SK-N-SH (cell line): ENCODE results near the gene ZNF827. TPM values are rescaled to one million over a fixed set of nuclear protein-coding genes. Genes with fewer than 3 reads are reported as not detected.
A peak's percentile ranks its signal among the peaks of the same experiment; 100 is the strongest.

Source experiments
- EZH2phosphoT487 ChIP-seq: fragments of 200-600 bp; sonication (generic); IDR thresholded peaks from 2 replicates; pipeline ENCODE4 v1.6.1; 2017; ENCODE audit warnings: low read depth, mixed run types, mild to moderate bottlenecking, antibody characterized with exemption, moderate library complexity, borderline replicate concordance
- FOSL2 ChIP-seq: IDR thresholded peaks from 2 replicates; pipeline ENCODE4 v1.4.0; 2012; ENCODE audit warnings: low read depth, mild to moderate bottlenecking, moderate library complexity, borderline replicate concordance
- JUND ChIP-seq: IDR thresholded peaks from 2 replicates; pipeline ENCODE4 v1.4.0; 2012
- NFIC ChIP-seq: IDR thresholded peaks from 2 replicates; pipeline ENCODE4 v1.4.0; 2012; ENCODE audit warnings: borderline replicate concordance
- NRF1 ChIP-seq: IDR thresholded peaks from 2 replicates; pipeline ENCODE4 v1.6.1; 2012; ENCODE audit warnings: low read depth, mild to moderate bottlenecking, low read length
- RAD21 ChIP-seq: IDR thresholded peaks from 2 replicates; pipeline ENCODE4 v1.6.1; 2012; ENCODE audit warnings: mild to moderate bottlenecking, low read length
- RXRA ChIP-seq: IDR thresholded peaks from 2 replicates; pipeline ENCODE4 v1.4.0; 2012; ENCODE audit warnings: low read depth, mild to moderate bottlenecking, borderline replicate concordance
- SIN3A ChIP-seq: IDR thresholded peaks from 2 replicates; pipeline ENCODE4 v1.6.1; 2012; ENCODE audit warnings: low read depth, mild to moderate bottlenecking, low read length, moderate library complexity, borderline replicate concordance
- TAF1 ChIP-seq: IDR thresholded peaks from 2 replicates; pipeline ENCODE4 v1.6.1; 2012; ENCODE audit warnings: low read depth, mild to moderate bottlenecking, low read length, moderate library complexity, borderline replicate concordance
- polyA plus RNA-seq, 3 experiments: library from polyadenylated mRNA; depleted of rRNA; stranded (reverse); fragments of >200 nt; gene quantifications; 2 replicates each; pipeline ENCODE4 v1.2.3, GENCODE V29; 2012
- TF ChIP-seq, protein P1 (sequence below): IDR thresholded peaks from 2 replicates; pipeline ENCODE4; 2012
- TF ChIP-seq, protein P2 (sequence below): fragments of 150-350 bp; IDR thresholded peaks from 2 replicates; pipeline ENCODE4 v1.6.1; 2017; ENCODE audit warnings: antibody characterized with exemption, low read length, low read depth, borderline replicate concordance
- TF ChIP-seq, protein P3 (sequence below): IDR thresholded peaks from 2 replicates; pipeline ENCODE4 v1.6.1; 2012; ENCODE audit warnings: mild to moderate bottlenecking, low read depth, low read length, moderate library complexity
- TF ChIP-seq, protein P4 (sequence below): fragments of 150-350 bp; IDR thresholded peaks from 2 replicates; pipeline ENCODE4 v1.6.1; 2016; ENCODE audit warnings: mild to moderate bottlenecking, low read depth, low read length

ZNF827 gene
- polyA plus RNA-seq, 1 of the 3 experiments (the other 2 are of a cell fraction) = 23.2 TPM

- no peak for TF ChIP-seq EZH2phosphoT487
- TF ChIP-seq, protein P1, sequence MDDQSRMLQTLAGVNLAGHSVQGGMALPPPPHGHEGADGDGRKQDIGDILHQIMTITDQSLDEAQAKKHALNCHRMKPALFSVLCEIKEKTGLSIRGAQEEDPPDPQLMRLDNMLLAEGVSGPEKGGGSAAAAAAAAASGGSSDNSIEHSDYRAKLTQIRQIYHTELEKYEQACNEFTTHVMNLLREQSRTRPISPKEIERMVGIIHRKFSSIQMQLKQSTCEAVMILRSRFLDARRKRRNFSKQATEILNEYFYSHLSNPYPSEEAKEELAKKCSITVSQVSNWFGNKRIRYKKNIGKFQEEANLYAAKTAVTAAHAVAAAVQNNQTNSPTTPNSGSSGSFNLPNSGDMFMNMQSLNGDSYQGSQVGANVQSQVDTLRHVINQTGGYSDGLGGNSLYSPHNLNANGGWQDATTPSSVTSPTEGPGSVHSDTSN = peak; percentile 22; the same call in 1 of the 2 replicates
- TF ChIP-seq FOSL2 = no peak
- TF ChIP-seq, protein P2, sequence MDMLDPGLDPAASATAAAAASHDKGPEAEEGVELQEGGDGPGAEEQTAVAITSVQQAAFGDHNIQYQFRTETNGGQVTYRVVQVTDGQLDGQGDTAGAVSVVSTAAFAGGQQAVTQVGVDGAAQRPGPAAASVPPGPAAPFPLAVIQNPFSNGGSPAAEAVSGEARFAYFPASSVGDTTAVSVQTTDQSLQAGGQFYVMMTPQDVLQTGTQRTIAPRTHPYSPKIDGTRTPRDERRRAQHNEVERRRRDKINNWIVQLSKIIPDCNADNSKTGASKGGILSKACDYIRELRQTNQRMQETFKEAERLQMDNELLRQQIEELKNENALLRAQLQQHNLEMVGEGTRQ = no peak
- no peak; the same call in 1 of the 2 replicates for TF ChIP-seq NFIC
- TF ChIP-seq RXRA = peak; percentile 88
- TF ChIP-seq, protein P3, sequence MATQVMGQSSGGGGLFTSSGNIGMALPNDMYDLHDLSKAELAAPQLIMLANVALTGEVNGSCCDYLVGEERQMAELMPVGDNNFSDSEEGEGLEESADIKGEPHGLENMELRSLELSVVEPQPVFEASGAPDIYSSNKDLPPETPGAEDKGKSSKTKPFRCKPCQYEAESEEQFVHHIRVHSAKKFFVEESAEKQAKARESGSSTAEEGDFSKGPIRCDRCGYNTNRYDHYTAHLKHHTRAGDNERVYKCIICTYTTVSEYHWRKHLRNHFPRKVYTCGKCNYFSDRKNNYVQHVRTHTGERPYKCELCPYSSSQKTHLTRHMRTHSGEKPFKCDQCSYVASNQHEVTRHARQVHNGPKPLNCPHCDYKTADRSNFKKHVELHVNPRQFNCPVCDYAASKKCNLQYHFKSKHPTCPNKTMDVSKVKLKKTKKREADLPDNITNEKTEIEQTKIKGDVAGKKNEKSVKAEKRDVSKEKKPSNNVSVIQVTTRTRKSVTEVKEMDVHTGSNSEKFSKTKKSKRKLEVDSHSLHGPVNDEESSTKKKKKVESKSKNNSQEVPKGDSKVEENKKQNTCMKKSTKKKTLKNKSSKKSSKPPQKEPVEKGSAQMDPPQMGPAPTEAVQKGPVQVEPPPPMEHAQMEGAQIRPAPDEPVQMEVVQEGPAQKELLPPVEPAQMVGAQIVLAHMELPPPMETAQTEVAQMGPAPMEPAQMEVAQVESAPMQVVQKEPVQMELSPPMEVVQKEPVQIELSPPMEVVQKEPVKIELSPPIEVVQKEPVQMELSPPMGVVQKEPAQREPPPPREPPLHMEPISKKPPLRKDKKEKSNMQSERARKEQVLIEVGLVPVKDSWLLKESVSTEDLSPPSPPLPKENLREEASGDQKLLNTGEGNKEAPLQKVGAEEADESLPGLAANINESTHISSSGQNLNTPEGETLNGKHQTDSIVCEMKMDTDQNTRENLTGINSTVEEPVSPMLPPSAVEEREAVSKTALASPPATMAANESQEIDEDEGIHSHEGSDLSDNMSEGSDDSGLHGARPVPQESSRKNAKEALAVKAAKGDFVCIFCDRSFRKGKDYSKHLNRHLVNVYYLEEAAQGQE = 0 out of 2 replicates have a peak, but pooled peaks have one; percentile 10
- peak; percentile 51; the same call in 1 of the 2 replicates for TF ChIP-seq TAF1
- 0 out of 2 replicates have a peak, but pooled peaks have one; percentile 32 for TF ChIP-seq SIN3A
- peak; percentile 24 for TF ChIP-seq RAD21
- TF ChIP-seq, protein P4, sequence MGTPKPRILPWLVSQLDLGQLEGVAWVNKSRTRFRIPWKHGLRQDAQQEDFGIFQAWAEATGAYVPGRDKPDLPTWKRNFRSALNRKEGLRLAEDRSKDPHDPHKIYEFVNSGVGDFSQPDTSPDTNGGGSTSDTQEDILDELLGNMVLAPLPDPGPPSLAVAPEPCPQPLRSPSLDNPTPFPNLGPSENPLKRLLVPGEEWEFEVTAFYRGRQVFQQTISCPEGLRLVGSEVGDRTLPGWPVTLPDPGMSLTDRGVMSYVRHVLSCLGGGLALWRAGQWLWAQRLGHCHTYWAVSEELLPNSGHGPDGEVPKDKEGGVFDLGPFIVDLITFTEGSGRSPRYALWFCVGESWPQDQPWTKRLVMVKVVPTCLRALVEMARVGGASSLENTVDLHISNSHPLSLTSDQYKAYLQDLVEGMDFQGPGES = no peak
- no peak for TF ChIP-seq NRF1
- TF ChIP-seq JUND = no peak
Observed at GRCh38 chr4:145936142-145936996, 2.3 kb downstream of the ZNF827 start (continued).
